IPS-18a (cell line): Measurements from ENCODE around the gene RBMS3.
"Not testable (repeated sequence)": the region's sequence is repeated elsewhere in the genome, so short reads cannot be mapped to it uniquely, and the experiment has no call there.

Experiments
- H3K27ac ChIP-seq: one replicate; pipeline ENCODE4 v1.5.1; 2013; ENCODE audit warnings: low read length
- H3K27me3 ChIP-seq: one replicate; pipeline ENCODE4 v1.6.1; 2013; ENCODE audit warnings: mild to moderate bottlenecking, low read length; ENCODE audit not compliant: control insufficient read depth, insufficient read depth
- H3K36me3 ChIP-seq: one replicate; pipeline ENCODE4 v1.6.1; 2013; ENCODE audit warnings: low read depth, low read length; ENCODE audit not compliant: control insufficient read depth
- H3K4me1 ChIP-seq: one replicate; pipeline ENCODE4 v1.6.1; 2013; ENCODE audit warnings: low read depth, low read length; ENCODE audit not compliant: control insufficient read depth
- H3K4me3 ChIP-seq: one replicate; pipeline ENCODE4 v1.5.1; 2013; ENCODE audit warnings: low read length
- H3K9ac ChIP-seq: one replicate; pipeline ENCODE4 v1.6.1; 2013; ENCODE audit warnings: mild to moderate bottlenecking, low read length, moderate library complexity
- H3K9me3 ChIP-seq: one replicate; pipeline ENCODE4 v1.6.1; 2013; ENCODE audit warnings: low read depth, low read length; ENCODE audit not compliant: control insufficient read depth

The RBMS3 gene

DNA sequence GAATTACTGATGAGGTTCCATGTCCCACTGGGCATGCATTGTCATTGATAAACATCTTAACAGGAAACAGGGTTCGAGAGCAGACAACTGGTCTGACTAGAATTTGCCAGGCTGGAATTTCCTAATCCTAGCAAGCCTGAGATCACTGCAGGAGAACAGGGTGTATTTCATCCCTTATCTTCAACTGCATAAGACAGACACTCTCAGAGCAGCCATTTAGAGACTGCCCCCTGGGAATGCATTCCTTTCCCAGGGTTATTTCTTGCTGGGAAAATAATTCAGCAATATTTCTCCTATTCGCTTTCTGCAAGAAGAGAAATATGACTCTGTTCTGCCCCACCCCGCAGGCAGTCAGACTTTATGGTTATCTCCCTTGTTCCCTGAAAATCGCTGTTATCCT, 113.1 kb downstream of the RBMS3 start:
- H3K4me1 ChIP-seq, H3K36me3 ChIP-seq, H3K9ac ChIP-seq, H3K9me3 ChIP-seq, H3K27me3 ChIP-seq, H3K4me3 ChIP-seq, H3K27ac ChIP-seq: not testable (repeated sequence)

DNA sequence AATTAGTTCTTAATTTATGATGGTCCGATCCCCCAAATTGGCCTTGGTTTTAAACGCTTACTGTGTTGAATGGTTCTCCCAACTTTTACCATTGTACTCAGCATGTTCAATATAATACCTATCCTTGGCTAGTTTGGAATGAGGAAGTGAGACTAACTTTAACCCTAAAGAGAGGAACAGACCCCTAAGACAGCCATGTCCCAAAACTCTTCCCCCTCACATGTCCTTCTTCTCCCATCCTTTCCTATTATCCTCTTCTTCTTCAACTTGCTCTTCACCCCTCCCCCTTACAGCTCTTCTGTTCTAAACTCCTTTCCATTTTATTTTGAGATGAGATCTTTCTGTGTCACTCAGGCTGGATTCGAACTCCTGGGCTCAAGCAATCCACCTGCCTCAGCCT, 116.5 kb downstream of the RBMS3 start:
- Histone ChIP-seq H3K9me3 (peaks cover 8% of the 10 kb centered on the region), H3K9ac (no peak overlapping the region), H3K4me1 (no peaks in the 10 kb centered on the region), H3K4me3 (no peak overlapping the region), H3K36me3 (no peaks in the 10 kb centered on the region), H3K27ac (no peak overlapping the region), H3K27me3 (no peaks in the 10 kb centered on the region)

DNA sequence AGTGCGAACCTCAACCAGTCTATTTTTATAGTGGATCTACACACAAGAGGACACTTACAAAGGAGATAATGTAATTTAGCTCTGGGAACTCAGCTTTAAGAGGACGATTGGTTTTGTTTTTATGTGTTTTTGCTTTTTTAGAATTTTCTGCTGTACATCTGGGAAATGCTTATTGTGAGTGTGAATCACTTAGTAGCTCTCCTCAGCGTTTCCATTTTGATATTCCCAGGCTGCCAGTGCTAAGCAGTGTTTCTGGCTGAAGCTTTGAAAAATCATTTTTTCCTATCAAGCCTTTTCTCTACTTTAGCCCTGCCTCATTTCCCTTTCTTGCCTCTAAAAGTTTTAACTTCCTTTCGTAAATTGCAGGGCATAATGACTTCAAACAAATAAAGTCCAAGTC, 117.9 kb downstream of the RBMS3 start:
- no peaks in the 10 kb centered on the region for H3K4me1 ChIP-seq
- H3K9ac ChIP-seq = no peak overlapping the region
- no peak overlapping the region for H3K4me3 ChIP-seq
- H3K9me3 ChIP-seq = peaks cover 6% of the 10 kb centered on the region
- no peak overlapping the region for H3K27ac ChIP-seq
- no peaks in the 10 kb centered on the region for H3K36me3 ChIP-seq
- H3K27me3 ChIP-seq = no peaks in the 10 kb centered on the region

DNA sequence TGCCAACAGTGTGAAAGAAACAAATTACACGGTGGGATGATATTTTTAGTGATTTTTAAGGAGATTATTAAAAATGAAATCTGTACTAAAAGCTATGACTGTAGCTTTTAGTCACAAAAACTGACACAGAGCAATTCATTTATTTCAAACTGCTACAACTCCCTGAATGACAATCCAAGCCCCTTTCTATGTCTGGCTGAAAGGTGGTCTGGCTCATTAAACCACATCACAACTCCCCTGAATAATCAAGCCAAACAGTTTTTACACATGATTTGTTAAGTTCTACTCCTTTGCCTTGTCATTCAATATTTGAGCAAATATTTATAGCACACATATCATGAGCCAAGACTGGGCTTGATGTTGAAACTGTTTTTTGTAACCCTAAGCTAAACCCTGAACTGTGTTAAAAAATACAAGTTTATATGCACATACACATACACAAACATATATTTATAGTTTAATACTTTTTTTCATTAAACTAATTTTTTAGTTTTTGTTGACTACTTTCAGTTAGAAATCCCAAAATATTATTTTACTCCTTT, 125.5 kb downstream of the RBMS3 start:
- no peaks in the 10 kb centered on the region for H3K9me3 ChIP-seq
- no peak overlapping the region for H3K9ac ChIP-seq
- no peaks in the 10 kb centered on the region for H3K27me3 ChIP-seq
- H3K4me3 ChIP-seq = no peak overlapping the region
- H3K4me1 ChIP-seq = peaks cover 4% of the 10 kb centered on the region
- no peaks in the 10 kb centered on the region for H3K36me3 ChIP-seq
- no peak overlapping the region for H3K27ac ChIP-seq

DNA sequence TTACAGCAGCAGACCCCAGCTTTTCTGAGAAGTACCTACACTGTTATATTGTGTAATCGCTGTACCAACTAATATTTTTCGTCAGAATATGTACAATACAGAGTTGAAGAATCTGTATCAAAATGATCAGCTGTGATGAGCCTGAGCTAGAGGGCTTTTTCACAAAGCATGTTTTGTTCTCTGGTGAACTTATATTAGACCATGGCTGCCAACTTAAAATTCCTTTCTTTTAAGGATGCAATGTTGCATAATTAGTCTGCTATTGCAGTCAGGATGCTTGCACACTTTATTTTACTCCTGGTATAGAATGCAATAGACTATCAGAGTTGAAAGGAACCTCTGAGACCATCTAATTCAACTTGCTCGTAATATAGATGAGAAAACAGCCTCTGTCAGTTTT, 127.8 kb downstream of the RBMS3 start:
- no peaks in the 10 kb centered on the region for H3K9me3 ChIP-seq
- no peaks in the 10 kb centered on the region for H3K36me3 ChIP-seq
- no peak overlapping the region for H3K27ac ChIP-seq
- H3K4me3 ChIP-seq = no peak overlapping the region
- no peak overlapping the region for H3K9ac ChIP-seq
- no peaks in the 10 kb centered on the region for H3K27me3 ChIP-seq
- H3K4me1 ChIP-seq = peaks cover 8% of the 10 kb centered on the region

DNA sequence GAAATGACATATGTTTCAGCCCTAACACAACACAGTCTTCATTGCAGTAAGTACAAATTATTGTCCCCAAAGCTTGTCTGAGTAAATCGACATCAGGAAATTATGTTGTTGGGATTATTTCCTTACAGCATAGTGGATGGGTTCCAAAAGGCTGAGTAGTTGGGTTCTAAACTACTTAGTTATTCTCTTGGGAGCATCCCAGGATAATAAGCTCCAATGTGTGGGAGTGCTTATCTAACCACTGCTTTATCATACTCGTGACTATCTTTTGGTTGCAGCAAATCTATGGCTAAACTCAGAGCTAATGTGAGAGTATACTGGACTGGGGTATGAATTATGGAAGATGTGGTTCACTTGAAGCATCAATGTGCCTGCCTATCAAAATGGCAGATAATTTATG, 128.5 kb downstream of the RBMS3 start:
- Histone ChIP-seq H3K4me1 (peaks cover 15% of the 10 kb centered on the region), H3K36me3 (no peaks in the 10 kb centered on the region), H3K9me3 (no peaks in the 10 kb centered on the region), H3K9ac (no peak overlapping the region), H3K27ac (no peak overlapping the region), H3K4me3 (no peak overlapping the region), H3K27me3 (no peaks in the 10 kb centered on the region)

DNA sequence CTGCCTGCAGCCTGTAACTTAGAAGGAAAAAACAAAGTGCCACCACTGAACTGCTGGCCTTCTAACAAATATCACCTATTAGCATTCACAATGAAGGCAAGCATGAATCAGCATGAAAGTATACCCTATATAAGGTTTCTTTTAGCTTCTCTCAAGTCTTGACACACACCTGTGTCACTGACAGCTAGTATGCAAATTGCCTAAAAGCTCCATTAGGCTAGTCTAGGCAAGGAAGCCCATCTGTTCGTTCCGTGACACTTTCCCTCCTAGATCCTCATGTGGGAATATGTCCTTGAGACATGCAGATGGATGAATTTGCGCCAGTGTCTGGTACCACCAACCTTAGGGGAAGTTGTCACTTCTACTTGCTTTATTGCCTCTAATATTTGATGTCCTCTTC, 129.3 kb downstream of the RBMS3 start:
- H3K36me3 ChIP-seq = no peaks in the 10 kb centered on the region
- H3K4me3 ChIP-seq = no peak overlapping the region
- H3K27ac ChIP-seq = no peak overlapping the region
- H3K9ac ChIP-seq = no peak overlapping the region
- H3K4me1 ChIP-seq = peaks cover 15% of the 10 kb centered on the region
- H3K9me3 ChIP-seq = no peaks in the 10 kb centered on the region
- no peaks in the 10 kb centered on the region for H3K27me3 ChIP-seq

DNA sequence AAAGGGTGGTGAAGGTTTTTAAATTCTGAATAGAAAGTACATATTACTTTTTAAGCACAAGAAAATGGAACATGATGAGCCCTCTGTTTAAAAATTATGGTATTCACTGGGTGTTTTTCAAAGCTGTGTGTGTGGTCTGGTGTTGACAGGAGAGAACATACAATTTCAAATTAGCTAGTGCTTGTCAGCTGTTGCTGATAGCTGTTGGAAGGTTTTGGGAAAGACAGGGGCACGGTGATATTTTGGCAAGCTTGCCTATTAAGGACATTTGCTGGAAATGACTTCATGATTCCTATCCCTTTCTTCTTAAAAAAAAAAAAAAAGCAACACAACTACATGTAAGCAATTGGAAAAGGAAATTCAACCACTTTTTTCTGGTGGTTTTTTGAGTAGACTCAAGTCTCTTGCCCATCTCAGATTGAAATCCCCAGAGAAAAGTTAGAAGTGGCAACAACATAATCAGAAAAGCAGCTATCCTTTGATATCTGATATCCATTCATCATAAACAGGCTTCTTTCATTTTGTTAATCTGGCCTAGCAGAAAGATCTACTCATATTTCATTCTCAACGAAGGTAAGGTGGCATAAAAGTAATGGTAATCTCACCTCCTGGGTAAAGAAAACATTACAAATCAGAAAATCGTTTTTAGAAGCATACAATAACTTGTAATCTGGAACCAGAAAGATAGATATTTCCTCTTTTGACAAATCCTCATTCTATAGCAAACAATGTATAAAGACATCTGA, 130.0 kb downstream of the RBMS3 start:
- Histone ChIP-seq H3K36me3 (no peaks in the 10 kb centered on the region), H3K9ac (no peak overlapping the region), H3K27ac (no peak overlapping the region), H3K9me3 (no peaks in the 10 kb centered on the region), H3K4me3 (no peak overlapping the region), H3K4me1 (peaks cover 16% of the 10 kb centered on the region), H3K27me3 (no peaks in the 10 kb centered on the region)

DNA sequence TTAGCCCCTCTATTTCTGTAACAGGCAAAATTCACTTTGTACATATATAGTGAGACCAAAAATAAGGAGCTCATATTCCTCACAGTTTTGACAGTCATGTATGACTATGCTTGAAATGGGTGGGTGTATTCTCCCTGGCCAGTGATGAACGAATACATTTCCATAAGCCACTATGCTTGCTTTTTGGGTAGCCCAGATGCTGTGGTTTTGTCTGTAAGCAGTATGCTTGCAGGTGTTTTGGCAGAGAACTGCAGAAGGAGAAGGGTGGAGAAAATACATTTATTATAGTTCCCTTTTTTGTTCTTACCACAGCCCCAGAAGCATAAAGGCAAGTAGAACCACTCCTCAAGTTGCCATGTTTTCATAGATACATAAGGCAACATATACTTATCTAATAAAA, 131.2 kb downstream of the RBMS3 start:
- no peaks in the 10 kb centered on the region for H3K36me3 ChIP-seq
- H3K9ac ChIP-seq = no peak overlapping the region
- no peak overlapping the region for H3K4me3 ChIP-seq
- H3K4me1 ChIP-seq = peaks cover 25% of the 10 kb centered on the region
- no peaks in the 10 kb centered on the region for H3K27me3 ChIP-seq
- H3K9me3 ChIP-seq = no peaks in the 10 kb centered on the region
- H3K27ac ChIP-seq = no peak overlapping the region

DNA sequence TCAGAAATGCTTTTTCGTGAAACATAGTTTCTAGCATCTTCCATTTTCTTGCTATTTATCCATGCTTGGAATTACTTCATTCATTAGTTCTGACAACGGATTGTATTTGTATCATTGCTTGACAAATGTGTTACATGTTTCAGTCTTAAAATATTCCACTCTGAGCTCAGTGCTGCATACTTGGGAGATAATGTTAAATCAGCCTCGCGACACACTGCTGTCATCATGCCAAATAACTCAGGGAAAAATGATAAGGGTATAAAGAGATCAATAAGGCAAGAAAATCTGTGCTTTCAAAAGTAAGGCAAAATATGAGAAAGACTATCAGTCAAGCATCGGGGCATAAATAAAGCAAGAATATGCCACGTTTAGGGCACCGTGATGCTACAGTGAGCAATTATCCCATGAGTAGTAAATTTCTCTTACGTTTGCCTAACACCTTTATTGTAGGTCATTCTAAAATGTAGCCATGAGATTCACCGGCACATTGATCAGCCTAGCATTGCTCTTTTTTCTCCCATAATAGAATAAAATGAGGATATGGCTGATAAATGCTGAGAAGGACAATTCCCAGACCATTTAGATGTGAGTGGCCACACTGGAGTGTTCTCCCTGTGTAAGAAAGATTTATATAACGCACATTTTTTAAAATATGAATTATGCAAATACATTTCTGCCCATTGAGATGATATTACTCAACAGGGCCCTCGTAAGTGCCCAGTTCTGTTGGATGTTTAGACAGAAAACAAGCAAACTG, 133.8 kb downstream of the RBMS3 start:
- Histone ChIP-seq H3K27me3 (no peaks in the 10 kb centered on the region), H3K36me3 (no peaks in the 10 kb centered on the region), H3K27ac (no peak overlapping the region), H3K4me3 (no peak overlapping the region), H3K9me3 (no peaks in the 10 kb centered on the region), H3K9ac (no peak overlapping the region), H3K4me1 (peaks cover 25% of the 10 kb centered on the region)

DNA sequence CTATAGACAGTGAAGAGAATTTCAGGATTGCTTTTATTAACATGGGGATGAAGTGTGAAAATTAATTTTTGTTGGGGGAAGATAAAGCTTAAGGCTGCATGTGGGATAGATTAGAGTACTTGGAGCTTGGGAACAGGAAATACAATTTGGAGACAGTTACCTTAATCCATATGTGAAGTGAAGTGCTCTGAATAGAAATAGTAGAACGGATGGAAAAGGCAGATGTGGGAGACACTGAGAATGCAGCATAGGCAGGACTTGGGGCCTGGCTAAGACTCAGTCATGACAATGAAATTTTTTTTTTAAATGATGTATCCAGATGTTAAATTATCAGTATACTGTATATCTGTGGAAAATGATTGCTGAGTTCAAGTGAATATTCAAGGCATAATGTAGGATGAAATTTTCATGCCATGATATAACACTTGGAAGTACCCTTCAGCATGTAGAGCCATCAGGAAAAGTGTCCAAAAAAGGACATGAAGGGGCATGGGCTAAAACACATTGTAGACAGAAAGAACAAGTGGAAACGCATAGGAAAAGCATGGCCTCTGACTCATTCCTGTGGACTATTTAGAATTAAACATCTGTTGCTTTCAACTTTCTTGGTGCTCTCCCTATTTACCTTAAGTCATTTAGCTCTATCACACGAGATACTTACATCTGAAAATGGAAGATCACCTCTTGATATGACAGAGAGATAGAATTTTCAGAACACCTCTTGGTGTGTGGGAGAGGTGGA, 134.8 kb downstream of the RBMS3 start:
- Histone ChIP-seq H3K4me1 (peaks cover 20% of the 10 kb centered on the region), H3K9me3 (no peaks in the 10 kb centered on the region), H3K9ac (no peak overlapping the region), H3K36me3 (no peaks in the 10 kb centered on the region), H3K27ac (no peak overlapping the region), H3K4me3 (no peak overlapping the region), H3K27me3 (no peaks in the 10 kb centered on the region)
